GM10847 (cell line): ENCODE measurements around the gene IFITM2.

Experiments used
- POLR2A ChIP-seq: IDR thresholded peaks from 2 replicates; pipeline ENCODE4 v1.6.1; 2011; ENCODE audit not compliant: insufficient read length; ENCODE audit errors: extremely low read depth

IFITM2 gene

DNA sequence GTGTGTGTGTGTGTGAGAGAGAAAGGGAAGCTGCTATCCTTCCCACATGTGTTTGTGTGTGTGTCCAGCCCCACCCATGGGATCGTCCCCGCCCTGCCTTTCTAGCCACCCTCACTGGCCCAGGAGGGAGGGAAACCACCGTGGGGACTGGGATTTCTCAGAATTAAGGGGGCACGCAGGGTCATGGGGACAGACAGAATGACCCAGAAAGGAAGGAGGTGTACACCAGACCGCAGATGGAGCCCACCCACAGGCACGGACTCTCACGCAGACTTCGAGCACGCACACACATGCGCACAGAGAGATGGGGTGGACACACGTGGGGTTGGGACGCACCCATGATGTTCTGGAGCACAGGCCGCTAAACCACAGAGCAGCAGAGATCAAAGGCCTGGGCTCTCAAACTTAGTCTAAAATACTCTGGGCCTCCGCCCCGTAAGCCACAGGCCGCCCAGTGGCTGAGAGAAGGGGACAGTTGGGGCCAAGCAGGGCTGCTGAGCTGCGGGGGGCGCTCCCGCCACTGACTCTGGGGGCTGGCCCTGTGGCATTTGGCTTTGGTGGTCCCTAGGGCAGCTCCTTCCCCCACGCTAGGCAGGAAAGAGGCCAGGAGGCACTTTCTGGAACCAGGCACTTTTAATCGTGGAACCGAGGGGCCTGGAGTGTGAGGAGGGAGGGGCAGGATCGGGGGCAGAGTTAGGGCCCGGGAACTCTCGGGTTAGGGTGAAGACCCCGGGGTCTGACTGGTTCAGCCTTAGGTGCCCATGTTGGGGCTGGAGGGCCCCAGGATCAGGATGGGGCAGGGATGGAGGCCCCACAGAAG lies 9.8 kb upstream of the IFITM2 start:
- TF ChIP-seq POLR2A = no peak

DNA sequence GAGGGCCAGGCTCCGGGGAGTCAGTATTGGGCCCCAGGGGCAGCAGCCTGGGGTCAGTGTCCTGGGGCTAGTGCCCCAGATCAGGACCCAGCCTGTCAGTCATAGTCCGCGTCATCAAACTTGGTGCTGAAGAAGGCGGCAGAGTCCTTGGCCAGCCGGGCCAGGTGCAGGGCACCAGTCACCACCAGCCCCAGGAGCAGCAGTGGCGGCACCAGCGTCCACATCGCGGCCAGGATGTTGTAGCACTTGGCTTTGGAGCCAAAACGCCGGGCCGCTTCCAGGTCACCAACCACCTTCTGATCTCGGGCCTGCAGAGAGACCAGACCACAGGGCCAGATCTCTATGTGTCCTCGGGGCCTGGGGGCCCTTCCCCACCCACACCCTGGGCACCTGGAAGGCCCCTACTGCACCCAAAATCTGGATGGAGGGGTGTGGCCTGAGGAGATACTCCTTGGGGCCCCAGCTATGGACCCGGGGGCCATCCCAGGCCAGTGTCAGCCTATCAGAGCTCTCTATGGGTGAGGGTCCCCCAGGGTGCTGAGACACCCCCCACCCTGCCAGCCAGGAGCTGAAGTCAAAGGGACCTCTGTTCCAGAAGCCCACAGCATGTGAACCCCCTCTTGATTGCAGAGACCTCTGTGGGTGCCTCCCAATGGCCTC lies 9.1 kb upstream of the IFITM2 start:
- TF ChIP-seq POLR2A = no peak

GRCh38 chr11:299081-299891 lies 8.3 kb upstream of the IFITM2 start, which contains the start of gene IFITM5:
IFITM5 (minus strand) TSS chr11:299526; CDS start chr11:299490, 36 bp downstream.
- TF ChIP-seq POLR2A = no peak

DNA sequence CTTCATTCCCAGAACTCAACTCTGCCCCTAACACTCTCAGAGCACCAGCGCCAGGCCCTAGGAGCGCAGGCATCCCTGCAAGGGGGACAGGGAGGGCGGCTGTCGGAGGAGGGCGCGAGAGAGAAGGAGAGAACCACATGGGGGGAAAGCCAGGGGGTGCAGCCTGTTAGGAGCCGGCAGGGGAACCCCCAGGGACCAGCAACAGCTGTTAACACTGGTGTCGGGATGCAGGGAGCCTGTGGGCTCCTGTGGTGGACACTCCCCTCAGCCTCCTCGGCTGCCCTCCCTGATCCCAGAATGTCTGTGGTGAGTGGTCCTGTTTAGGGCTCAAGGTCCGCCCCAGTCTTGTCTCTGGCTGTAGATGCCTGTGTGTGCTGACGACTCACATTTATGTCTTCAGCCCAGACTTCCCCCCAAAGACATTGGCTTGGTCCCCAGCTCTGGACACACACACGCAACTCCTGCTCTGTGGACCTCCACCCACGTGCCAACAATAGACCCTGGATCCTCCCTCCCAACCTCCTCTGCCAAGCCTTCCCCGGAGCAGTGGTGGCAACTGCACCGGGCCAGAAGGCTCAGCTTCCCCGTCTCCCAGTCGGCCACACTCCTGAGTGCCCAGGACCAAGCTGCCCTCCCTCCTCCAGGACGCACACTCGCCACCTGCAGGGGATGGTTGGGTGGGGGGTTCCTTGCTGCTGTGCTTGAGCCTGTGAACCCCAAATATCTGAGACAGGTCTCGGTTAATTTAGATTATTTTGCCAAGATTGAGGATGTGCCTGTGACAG lies 7.5 kb upstream of the IFITM2 start:
- no peak for TF ChIP-seq POLR2A

DNA sequence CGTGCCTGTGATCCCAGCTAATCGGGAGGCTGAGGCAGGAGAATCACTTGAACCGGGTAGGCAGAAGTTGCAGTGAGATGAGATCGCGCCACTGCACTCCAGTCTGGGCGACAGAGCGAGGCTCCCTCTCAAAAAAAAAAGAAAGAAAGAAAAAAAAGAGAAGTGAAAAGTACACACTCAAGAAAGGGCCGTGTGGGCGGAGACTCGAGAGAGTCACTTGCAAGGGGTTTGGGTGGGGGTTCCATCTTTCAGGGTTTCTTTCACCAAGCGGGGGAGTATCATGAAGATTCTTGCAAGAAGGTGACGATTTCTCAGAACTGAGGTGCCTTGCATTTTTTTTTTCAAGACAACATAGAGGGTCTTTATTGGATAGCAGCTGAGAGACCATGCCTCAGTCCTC lies 4.3 kb upstream of the IFITM2 start:
- no peak for TF ChIP-seq POLR2A

- no peak for TF ChIP-seq POLR2A
Measured at GRCh38 chr11:304061-304506, 3.5 kb upstream of the IFITM2 start.

GRCh38 chr11:304915-305843 lies 2.4 kb upstream of the IFITM2 start:
- TF ChIP-seq POLR2A = no peak

GRCh38 chr11:305844-306211 lies 1.8 kb upstream of the IFITM2 start:
- TF ChIP-seq POLR2A = no peak

GRCh38 chr11:306645-307371 lies 808 bp upstream of the IFITM2 start:
- TF ChIP-seq POLR2A = no peak

- no peak for TF ChIP-seq POLR2A
Measured at GRCh38 chr11:312092-312816, 4.6 kb downstream of the IFITM2 start.

- no peak for TF ChIP-seq POLR2A
Measured at GRCh38 chr11:313304-313786, 5.7 kb downstream of the IFITM2 start.

DNA sequence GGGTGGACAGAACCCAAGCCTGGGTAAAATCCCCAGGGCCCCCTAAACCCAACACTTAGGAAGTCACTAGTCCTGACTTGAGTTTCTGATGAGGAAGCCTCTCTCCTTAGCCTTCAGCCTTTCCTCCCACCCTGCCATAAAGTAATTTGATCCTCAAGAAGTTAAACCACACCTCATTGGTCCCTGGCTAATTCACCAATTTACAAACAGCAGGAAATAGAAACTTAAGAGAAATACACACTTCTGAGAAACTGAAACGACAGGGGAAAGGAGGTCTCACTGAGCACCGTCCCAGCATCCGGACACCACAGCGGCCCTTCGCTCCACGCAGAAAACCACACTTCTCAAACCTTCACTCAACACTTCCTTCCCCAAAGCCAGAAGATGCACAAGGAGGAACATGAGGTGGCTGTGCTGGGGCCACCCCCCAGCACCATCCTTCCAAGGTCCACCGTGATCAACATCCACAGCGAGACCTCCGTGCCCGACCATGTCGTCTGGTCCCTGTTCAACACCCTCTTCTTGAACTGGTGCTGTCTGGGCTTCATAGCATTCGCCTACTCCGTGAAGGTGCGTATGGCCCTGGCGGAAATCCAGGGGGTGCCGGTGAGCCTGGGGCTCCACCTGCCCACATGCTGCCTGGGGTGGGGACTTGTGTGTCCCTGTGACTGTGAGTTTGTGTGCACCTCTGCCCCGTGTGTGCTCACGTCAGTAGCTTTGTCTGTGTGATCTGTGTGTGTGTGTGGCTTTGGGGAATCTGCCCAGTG lies 6.4 kb downstream of the IFITM2 start, which contains the start of gene IFITM1:
TSS of gene IFITM1 (plus strand) at position 254 of the 767 bp plus-strand sequence. CDS start at position 385, 131 bp downstream.
- TF ChIP-seq POLR2A = peak; percentile 83
